ENCODE data around the gene FGF12.

The FGF12 gene

DNA sequence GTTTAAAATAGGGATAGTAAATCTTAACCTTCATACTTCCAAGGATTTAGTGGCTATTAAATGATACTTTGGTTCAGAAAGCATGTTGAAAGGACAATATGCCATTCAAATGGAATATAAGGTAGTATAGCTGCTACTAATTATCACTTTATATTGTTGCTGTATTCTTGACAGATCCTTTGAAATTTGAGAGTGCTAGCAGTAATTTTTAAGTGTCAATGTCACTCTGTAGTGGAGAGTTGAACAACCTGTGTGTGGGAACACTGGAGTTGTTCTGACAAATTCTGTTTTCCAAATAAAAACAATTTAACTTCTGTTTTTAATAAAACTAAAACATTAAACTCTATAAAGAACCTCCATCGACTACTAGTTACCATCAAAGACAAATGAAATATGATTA, 565.7 kb downstream of the FGF12 start:
- TF ChIP-seq, protein P1, sequence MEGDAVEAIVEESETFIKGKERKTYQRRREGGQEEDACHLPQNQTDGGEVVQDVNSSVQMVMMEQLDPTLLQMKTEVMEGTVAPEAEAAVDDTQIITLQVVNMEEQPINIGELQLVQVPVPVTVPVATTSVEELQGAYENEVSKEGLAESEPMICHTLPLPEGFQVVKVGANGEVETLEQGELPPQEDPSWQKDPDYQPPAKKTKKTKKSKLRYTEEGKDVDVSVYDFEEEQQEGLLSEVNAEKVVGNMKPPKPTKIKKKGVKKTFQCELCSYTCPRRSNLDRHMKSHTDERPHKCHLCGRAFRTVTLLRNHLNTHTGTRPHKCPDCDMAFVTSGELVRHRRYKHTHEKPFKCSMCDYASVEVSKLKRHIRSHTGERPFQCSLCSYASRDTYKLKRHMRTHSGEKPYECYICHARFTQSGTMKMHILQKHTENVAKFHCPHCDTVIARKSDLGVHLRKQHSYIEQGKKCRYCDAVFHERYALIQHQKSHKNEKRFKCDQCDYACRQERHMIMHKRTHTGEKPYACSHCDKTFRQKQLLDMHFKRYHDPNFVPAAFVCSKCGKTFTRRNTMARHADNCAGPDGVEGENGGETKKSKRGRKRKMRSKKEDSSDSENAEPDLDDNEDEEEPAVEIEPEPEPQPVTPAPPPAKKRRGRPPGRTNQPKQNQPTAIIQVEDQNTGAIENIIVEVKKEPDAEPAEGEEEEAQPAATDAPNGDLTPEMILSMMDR (IDR thresholded peaks at IDR 0.05; ENCODE audit: insufficient read depth, low read depth, low read length, missing control alignments), result no peak
- H3K4me3 ChIP-seq (ENCODE audit: low read depth, low read length), result no peak overlapping the region

DNA sequence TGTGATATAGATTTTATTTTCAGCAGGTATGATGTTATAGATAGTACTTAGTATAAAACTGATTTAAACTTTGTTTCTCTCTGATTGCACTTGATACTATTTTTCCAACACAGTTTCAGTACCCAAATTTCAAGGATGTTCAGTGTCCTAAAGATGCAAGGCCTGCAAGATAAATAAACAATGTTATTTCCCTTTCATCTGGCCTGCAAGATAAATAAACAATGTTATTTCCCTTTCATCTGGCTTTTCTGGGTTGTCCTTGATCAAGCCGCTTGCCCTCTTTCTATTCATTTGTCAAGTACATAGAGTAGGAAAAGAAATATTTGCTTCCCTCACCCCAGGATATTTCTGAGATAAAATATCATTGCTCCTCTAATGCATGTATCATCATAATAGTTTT, 571.0 kb downstream of the FGF12 start:
- no peak for DNase-seq (ENCODE audit: low read depth)
- no peak overlapping the region for H3K4me3 ChIP-seq (ENCODE audit: low read depth, low read length)
- TF ChIP-seq, protein P1 (IDR thresholded peaks at IDR 0.05; ENCODE audit: insufficient read depth, low read depth, low read length, missing control alignments), result no peak

More for the DNA sequence above, 565.7 kb downstream of the FGF12 start:
- no peak for DNase-seq (ENCODE audit: low read depth)

DNA sequence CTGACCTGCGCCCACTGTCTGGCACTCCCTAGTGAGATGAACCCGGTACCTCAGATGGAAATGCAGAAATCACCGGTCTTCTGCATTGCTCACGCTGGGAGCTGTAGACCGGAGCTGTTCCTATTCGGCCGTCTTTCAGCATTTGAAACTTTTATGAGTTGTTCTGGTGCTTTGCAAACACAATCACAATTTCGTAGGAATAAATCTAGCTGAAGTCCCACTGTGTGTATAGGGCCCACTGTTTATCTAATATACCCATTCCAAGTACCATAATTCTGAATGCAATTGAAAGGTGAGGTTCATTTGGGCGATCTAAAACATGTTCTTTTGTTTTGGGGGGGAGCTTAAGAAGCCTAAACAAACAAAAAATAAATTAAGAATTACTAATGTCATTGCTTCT, 572.1 kb downstream of the FGF12 start:
- TF ChIP-seq, protein P1 (IDR thresholded peaks at IDR 0.05; ENCODE audit: insufficient read depth, low read depth, low read length, missing control alignments), result no peak
- H3K4me3 ChIP-seq (ENCODE audit: low read depth, low read length), result no peak overlapping the region
- DNase-seq (ENCODE audit: low read depth), result no peak

DNA sequence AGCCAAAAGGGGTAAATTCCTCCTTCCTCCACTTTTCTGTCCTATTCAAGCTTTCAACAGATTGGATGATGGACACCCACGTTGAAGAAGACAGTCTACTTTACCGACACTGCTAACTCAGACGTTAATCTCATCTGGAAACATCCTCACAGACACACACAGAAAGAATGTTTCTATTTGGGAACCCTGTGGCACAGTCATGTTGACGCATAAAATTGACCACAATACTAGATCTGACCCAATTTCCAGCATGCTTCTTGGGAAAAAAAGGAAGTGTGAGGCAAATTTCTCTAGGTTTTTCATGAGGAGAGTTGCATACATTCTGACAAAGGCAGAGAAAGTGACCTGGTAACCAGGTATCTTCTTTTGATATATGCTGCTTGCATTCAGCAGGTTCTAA, 594.1 kb downstream of the FGF12 start:
- TF ChIP-seq, protein P1 (IDR thresholded peaks at IDR 0.05; ENCODE audit: insufficient read depth, low read depth, low read length, missing control alignments), result no peak
- DNase-seq (ENCODE audit: low read depth), result no peak
- H3K4me3 ChIP-seq (ENCODE audit: low read depth, low read length), result no peak overlapping the region

DNA sequence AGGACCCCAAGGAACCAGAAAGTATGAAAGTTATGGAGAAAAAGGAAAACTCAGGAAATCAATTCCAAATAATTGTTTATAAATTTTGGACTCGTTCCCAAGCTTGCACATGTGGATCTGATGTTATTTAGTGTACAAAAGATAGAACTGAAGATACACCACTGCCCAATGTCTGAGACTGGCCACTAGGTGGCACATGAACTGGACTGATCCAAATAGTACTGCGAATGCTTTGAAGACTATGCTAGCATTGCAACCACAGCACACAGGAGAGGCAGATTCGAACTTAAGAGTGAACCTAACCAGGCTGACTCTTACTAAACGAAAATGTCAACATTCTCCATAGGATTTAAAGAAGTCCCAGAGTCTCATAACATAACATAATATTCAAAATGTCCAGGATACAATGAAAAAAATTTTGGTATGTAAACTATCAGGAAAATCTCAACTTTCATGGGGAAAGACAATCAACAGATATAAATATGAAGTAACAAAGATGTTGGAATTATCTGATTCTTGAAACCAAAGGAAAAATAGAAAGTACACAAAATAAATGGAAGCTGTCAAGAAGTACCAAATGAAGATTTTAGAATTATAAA, 596.7 kb downstream of the FGF12 start:
- TF ChIP-seq, protein P1 (IDR thresholded peaks at IDR 0.05; ENCODE audit: insufficient read depth, low read depth, low read length, missing control alignments), result peak; percentile 82
- H3K4me3 ChIP-seq (ENCODE audit: low read depth, low read length), result no peak overlapping the region
- peak; percentile 73 for DNase-seq (ENCODE audit: low read depth)

DNA sequence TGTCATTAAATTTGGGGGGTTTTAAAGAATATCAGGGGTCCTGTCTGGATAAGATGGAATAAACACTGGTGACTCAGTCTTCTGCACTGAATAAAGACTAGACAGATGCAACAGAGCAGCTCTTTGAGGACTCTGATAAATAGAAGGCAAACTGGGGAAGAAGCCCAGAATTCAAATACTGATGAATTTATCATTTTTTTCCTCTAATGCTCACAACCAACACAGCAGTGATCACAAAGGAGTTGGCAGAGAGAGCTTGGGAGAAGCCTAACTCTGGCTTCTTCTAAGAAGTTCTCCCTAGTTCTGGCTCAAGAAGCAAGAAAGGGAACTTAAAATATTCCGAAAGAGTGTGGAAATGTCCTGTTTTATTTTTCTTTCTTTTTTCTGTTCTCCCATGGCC, 597.8 kb downstream of the FGF12 start:
- DNase-seq (ENCODE audit: low read depth), result no peak
- no peak overlapping the region for H3K4me3 ChIP-seq (ENCODE audit: low read depth, low read length)

More for the DNA sequence above, 597.8 kb downstream of the FGF12 start:
- TF ChIP-seq, protein P1 (IDR thresholded peaks at IDR 0.05; ENCODE audit: insufficient read depth, low read depth, low read length, missing control alignments), result no peak

All from GM12865 (cell line).